ENCODE data around the gene SKP1.

DNA sequence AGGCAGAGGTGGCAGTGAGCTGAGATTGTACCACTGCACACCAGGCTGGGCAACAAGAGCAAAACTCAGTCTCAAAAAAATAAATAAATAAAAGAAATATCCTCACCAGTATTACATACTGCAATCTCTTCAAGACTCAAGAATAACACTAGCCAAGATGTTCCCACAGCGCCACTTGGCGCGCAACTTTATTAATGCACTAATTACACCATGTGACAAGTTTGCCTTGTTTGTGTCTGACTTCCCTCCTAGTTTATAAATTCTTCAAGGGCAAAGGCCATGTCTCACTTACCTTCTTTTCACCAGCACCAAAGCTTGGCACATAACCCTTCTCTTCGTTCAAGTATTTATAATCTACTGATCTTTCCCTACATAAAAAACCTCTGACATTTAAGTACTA lies 4.8 kb downstream of the SKP1 start:
- TF ChIP-seq POLR2A (IDR thresholded peaks at IDR 0.05; ENCODE audit: low read depth, low read length) (no peak), TAF1 (IDR thresholded peaks at IDR 0.05; ENCODE audit: low read depth, low read length) (no peak), POU2F2 (IDR thresholded peaks at IDR 0.05; ENCODE audit: low read depth, low read length) (no peak), POLR2AphosphoS5 (IDR thresholded peaks at IDR 0.05; ENCODE audit: low read depth, low read length) (no peak), SPI1 (IDR thresholded peaks at IDR 0.05; ENCODE audit: low read depth, low read length) (no peak)

Data from GM12891 (cell line).